ENCODE data around the gene CRB2. TPM values are rescaled to one million over a fixed set of nuclear protein-coding genes. Genes with fewer than 3 reads are reported as not detected.
A peak's percentile ranks its signal among the peaks of the same experiment; 100 is the strongest.
"Not testable (repeated sequence)": the region's sequence is repeated elsewhere in the genome, so short reads cannot be mapped to it uniquely, and the experiment has no call there.

The CRB2 gene
- total RNA-seq, 2 donors from 2014 or later = 1.6 to 3.5 TPM

GRCh38 chr9:123331346-123332060, 24.5 kb upstream of the CRB2 start:
- H3K27me3 ChIP-seq = no peaks in the 10 kb centered on the region
- peaks cover 0 to 13% of the 10 kb centered on the region in 2 donors for H3K4me1 ChIP-seq
- H3K9me3 ChIP-seq = no peaks in the 10 kb centered on the region
- TF ChIP-seq CTCF (IDR thresholded peaks at IDR 0.05) = no peak
- H3K27ac ChIP-seq = no peak overlapping the region
- no peak for DNase-seq (ENCODE audit: low spot score)
- no peaks in the 10 kb centered on the region for H3K36me3 ChIP-seq
- no peak overlapping the region for H3K4me3 ChIP-seq

GRCh38 chr9:123333058-123333669, 22.8 kb upstream of the CRB2 start:
- H3K27ac ChIP-seq; H3K4me3 ChIP-seq; H3K36me3 ChIP-seq; DNase-seq (ENCODE audit: low spot score); H3K9me3 ChIP-seq; H3K27me3 ChIP-seq: not testable (repeated sequence)
- peaks cover 0 to 13% of the 10 kb centered on the region in 2 donors for H3K4me1 ChIP-seq

- Histone ChIP-seq H3K27ac (no peak overlapping the region), H3K4me3 (no peak overlapping the region), H3K4me1 (peaks cover 0 to 25% of the 10 kb centered on the region in 2 donors), H3K9me3 (no peaks in the 10 kb centered on the region), H3K36me3 (no peaks in the 10 kb centered on the region), H3K27me3 (no peaks in the 10 kb centered on the region)
- DNase-seq (ENCODE audit: low spot score) = no peak
- no peak for TF ChIP-seq CTCF (IDR thresholded peaks at IDR 0.05)
Observed at GRCh38 chr9:123334639-123335038, 21.4 kb upstream of the CRB2 start.

- H3K4me3 ChIP-seq = no peak overlapping the region
- H3K4me1 ChIP-seq = peaks cover 0 to 33% of the 10 kb centered on the region in 2 donors
- no peaks in the 10 kb centered on the region for H3K36me3 ChIP-seq
- no peak for TF ChIP-seq CTCF (IDR thresholded peaks at IDR 0.05)
- no peaks in the 10 kb centered on the region for H3K9me3 ChIP-seq
- H3K27ac ChIP-seq = peak overlapping the region; percentile 12 to 31
- DNase-seq (ENCODE audit: low spot score) = no peak
- no peaks in the 10 kb centered on the region for H3K27me3 ChIP-seq
Observed at GRCh38 chr9:123335193-123335985, 20.6 kb upstream of the CRB2 start.

GRCh38 chr9:123335986-123336329, 20.0 kb upstream of the CRB2 start:
- peak overlapping the region in 1 of 2 donors; percentile 31 for H3K27ac ChIP-seq
- peaks cover 0 to 36% of the 10 kb centered on the region in 2 donors for H3K4me1 ChIP-seq
- DNase-seq (ENCODE audit: low spot score) = no peak
- no peak for TF ChIP-seq CTCF (IDR thresholded peaks at IDR 0.05)
- no peaks in the 10 kb centered on the region for H3K9me3 ChIP-seq
- no peak overlapping the region for H3K4me3 ChIP-seq
- no peaks in the 10 kb centered on the region for H3K27me3 ChIP-seq
- H3K36me3 ChIP-seq = no peaks in the 10 kb centered on the region

GRCh38 chr9:123336449-123336848, 19.5 kb upstream of the CRB2 start:
- no peak overlapping the region for H3K27ac ChIP-seq
- no peak overlapping the region for H3K4me3 ChIP-seq
- TF ChIP-seq CTCF (IDR thresholded peaks at IDR 0.05) = no peak
- no peak for DNase-seq (ENCODE audit: low spot score)
- H3K27me3 ChIP-seq = no peaks in the 10 kb centered on the region
- H3K4me1 ChIP-seq = peaks cover 0 to 36% of the 10 kb centered on the region in 2 donors
- H3K36me3 ChIP-seq = no peaks in the 10 kb centered on the region
- H3K9me3 ChIP-seq = no peaks in the 10 kb centered on the region

Data from right atrium auricular region (tissue), 2 donors.